HEK293T (cell line): ENCODE measurements around the gene HIPK1.

Experiments
- CTBP1 ChIP-seq: fragments of 450-650 bp; IDR thresholded peaks from 2 replicates; pipeline ENCODE4 v1.6.1; 2016; ENCODE audit warnings: borderline replicate concordance
- ELF4 ChIP-seq: fragments of 450-650 bp; IDR thresholded peaks from 2 replicates; pipeline ENCODE4 v1.6.1; 2017; ENCODE audit warnings: antibody characterized with exemption
- FOXA1 ChIP-seq: fragments of 450-650 bp; IDR thresholded peaks from 2 replicates; pipeline ENCODE4 v1.6.1; 2016; ENCODE audit warnings: mild to moderate bottlenecking
- FOXK2 ChIP-seq: fragments of 450-650 bp; IDR thresholded peaks from 2 replicates; pipeline ENCODE4 v1.6.1; 2016; ENCODE audit warnings: mild to moderate bottlenecking
- FOXM1 ChIP-seq: fragments of 450-650 bp; IDR thresholded peaks from 2 replicates; pipeline ENCODE4 v1.6.1; 2017; ENCODE audit warnings: mild to moderate bottlenecking, borderline replicate concordance
- HDGF ChIP-seq: fragments of 450-650 bp; IDR thresholded peaks from 2 replicates; pipeline ENCODE4 v1.6.1; 2017; ENCODE audit warnings: antibody characterized with exemption, borderline replicate concordance
- L3MBTL2 ChIP-seq: fragments of 450-650 bp; conservative IDR thresholded peaks from 2 replicates; pipeline ENCODE4 v1.6.1; 2016; ENCODE audit warnings: mild to moderate bottlenecking
- PKNOX1 ChIP-seq: fragments of 450-650 bp; IDR thresholded peaks from 2 replicates; pipeline ENCODE4 v1.6.1; 2016
- SP1 ChIP-seq: fragments of 450-650 bp; IDR thresholded peaks from 2 replicates; pipeline ENCODE4 v1.6.1; 2017
- SUZ12 ChIP-seq: fragments of 450-650 bp; IDR thresholded peaks from 2 replicates; pipeline ENCODE4 v1.6.1; 2016; ENCODE audit warnings: mild to moderate bottlenecking
- ZNF384 ChIP-seq: fragments of 450-650 bp; IDR thresholded peaks from 2 replicates; pipeline ENCODE4 v1.6.1; 2016

GRCh38 chr1:113930499-113931161 lies 1.5 kb downstream of the HIPK1 start:
- no peak for TF ChIP-seq ZNF384
- no peak for TF ChIP-seq CTBP1
- no peak for TF ChIP-seq FOXM1
- no peak for TF ChIP-seq PKNOX1
- TF ChIP-seq FOXA1, result no peak
- TF ChIP-seq SUZ12, result no peak
- no peak for TF ChIP-seq FOXK2
- no peak for TF ChIP-seq SP1
- TF ChIP-seq L3MBTL2, result no peak
- no peak for TF ChIP-seq ELF4
- no peak for TF ChIP-seq HDGF
